Measurements from ENCODE around the gene RASGRP1.

Gene RASGRP1

DNA sequence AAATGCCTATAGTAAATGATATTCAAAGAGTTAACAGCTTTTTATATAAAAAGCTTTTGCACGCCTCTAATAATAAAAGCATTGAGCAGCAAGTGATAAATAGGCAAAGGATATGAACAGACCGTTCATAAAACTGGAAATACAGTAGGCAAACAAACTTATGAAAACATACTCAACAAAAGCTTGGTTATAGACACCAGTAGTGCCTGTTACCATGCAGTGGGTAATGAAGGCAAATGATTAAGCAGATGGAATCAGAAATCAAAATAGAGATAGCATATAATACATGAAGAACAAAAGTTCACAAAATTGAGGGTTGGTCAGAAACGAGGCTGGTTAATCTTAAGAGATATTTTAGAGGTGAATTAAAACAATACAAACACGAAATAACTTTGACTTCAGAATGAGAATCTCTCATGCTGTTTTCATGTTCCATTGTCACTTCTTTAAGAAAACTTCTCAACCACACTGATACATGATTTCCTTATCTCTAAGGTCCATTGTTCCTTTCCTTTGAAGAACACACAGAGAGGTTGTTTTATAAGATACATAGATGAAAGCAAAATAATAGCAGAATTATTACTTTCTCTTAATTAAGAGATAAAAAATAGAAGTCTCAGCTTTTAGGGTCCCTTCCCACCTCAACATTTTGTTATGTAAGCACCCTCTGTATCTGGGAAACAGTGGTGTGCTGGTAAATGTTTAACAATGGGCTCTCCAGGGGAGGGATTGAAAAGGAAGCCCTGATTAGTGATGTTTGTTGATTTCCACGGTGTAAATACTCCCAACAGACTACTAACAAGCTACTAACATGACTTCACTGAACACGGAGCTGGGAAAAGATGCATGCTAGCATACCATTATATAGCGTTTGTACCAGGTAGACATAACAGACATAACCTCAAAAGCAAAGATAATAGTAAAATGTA lies 12.6 kb downstream of the RASGRP1 start:
- Mint-ChIP-seq H3K9me3 (no peaks in the 10 kb centered on the region), H3K4me1 (peaks cover 27% of the 10 kb centered on the region), H3K27ac (no peak overlapping the region), H3K4me3 (no peak overlapping the region), H3K27me3 (ENCODE audit: low read depth, poor library complexity) (peaks cover 4% of the 10 kb centered on the region), H3K36me3 (ENCODE audit: low read depth) (no peaks in the 10 kb centered on the region)
- TF ChIP-seq, protein P1, sequence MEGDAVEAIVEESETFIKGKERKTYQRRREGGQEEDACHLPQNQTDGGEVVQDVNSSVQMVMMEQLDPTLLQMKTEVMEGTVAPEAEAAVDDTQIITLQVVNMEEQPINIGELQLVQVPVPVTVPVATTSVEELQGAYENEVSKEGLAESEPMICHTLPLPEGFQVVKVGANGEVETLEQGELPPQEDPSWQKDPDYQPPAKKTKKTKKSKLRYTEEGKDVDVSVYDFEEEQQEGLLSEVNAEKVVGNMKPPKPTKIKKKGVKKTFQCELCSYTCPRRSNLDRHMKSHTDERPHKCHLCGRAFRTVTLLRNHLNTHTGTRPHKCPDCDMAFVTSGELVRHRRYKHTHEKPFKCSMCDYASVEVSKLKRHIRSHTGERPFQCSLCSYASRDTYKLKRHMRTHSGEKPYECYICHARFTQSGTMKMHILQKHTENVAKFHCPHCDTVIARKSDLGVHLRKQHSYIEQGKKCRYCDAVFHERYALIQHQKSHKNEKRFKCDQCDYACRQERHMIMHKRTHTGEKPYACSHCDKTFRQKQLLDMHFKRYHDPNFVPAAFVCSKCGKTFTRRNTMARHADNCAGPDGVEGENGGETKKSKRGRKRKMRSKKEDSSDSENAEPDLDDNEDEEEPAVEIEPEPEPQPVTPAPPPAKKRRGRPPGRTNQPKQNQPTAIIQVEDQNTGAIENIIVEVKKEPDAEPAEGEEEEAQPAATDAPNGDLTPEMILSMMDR (IDR thresholded peaks at IDR 0.05): no peak
- DNase-seq: no peak

DNA sequence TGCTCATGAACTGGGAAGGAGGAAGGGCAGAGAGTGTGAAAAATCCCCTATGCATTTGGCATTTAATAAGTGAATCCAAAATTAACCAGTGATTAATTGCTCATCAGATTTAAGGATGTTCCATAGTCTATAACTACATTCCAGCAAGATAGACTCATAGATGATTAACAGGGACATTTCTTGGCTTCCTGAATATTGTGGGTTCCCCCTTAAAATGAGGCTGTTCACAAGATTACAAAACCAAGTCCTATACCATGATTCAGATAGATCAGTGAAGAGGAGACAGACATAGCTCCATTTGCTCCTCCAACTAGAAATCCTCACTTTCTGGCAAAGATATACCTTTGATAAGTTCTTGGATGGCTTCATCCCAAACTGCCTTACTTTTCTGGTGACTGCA lies 15.4 kb downstream of the RASGRP1 start:
- Mint-ChIP-seq H3K9me3 (no peaks in the 10 kb centered on the region), H3K27ac (no peak overlapping the region), H3K27me3 (ENCODE audit: low read depth, poor library complexity) (peaks cover 4% of the 10 kb centered on the region), H3K4me1 (peaks cover 10% of the 10 kb centered on the region), H3K4me3 (no peak overlapping the region), H3K36me3 (ENCODE audit: low read depth) (no peaks in the 10 kb centered on the region)
- TF ChIP-seq, protein P1 (IDR thresholded peaks at IDR 0.05): no peak
- DNase-seq: no peak

DNA sequence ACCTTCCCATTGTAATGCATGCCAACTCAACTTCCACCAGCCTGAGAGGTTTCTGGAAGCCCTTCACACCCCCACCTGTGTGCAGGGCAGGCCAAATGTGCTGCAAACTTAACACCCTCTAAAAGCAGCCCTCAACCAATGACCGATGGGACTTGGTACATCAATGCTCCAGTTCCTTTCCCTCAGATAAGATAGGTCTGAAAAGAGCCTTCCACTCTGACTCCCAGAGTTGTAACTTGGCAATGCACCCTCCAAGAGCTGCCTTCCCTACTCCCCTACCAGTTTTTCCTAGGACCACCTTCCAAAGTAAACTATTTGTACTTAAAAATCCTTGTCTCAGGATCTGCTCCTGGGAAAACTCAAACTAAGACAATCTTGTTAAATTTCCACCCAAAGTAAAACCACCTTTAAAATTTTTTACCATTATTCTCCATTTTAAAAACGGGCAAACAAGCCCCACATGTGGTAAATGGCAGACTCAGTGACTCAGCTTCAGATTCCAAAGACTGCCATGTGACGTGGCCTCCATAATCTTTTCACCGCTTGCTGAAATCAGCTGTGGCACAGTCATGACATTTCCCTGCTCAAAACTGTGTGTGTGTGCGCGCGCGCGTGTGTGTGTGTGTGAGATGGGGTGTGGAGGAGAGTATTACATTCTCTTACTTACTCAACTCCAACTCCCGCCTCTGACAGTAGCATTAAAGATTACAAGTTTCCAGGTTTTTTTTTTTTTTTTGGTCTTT lies 17.2 kb downstream of the RASGRP1 start:
- TF ChIP-seq, protein P1 (IDR thresholded peaks at IDR 0.05): no peak
- no peaks in the 10 kb centered on the region for H3K36me3 Mint-ChIP-seq (ENCODE audit: low read depth)
- peaks cover 4% of the 10 kb centered on the region for H3K27me3 Mint-ChIP-seq (ENCODE audit: low read depth, poor library complexity)
- no peaks in the 10 kb centered on the region for H3K4me1 Mint-ChIP-seq
- H3K4me3 Mint-ChIP-seq: no peak overlapping the region
- DNase-seq: no peak
- H3K9me3 Mint-ChIP-seq: no peaks in the 10 kb centered on the region
- H3K27ac Mint-ChIP-seq: peak overlapping the region; percentile 48

DNA sequence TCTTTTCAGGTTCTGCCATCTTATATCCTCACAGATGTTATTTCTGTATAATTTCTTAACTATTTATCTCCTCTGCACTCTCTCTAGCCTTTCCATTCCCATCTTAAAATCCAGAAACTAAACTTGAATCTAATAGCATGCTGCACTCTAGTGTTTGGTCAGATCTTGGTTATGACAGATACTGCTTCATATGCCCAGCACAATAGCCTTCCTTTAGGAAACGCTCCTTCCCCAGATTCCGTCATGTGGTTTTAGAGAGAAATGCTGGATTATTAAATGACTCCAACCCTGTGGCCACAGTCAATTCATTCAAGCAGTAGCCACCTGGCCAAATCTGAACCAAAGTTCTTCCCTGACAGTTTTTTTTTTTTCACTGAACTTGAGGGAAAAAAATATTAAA lies 19.4 kb downstream of the RASGRP1 start:
- Mint-ChIP-seq H3K4me1 (no peaks in the 10 kb centered on the region), H3K9me3 (no peaks in the 10 kb centered on the region), H3K36me3 (ENCODE audit: low read depth) (no peaks in the 10 kb centered on the region), H3K27me3 (ENCODE audit: low read depth, poor library complexity) (peaks cover 4% of the 10 kb centered on the region), H3K4me3 (no peak overlapping the region), H3K27ac (no peak overlapping the region)
- no peak for DNase-seq
- TF ChIP-seq, protein P1 (IDR thresholded peaks at IDR 0.05): no peak

DNA sequence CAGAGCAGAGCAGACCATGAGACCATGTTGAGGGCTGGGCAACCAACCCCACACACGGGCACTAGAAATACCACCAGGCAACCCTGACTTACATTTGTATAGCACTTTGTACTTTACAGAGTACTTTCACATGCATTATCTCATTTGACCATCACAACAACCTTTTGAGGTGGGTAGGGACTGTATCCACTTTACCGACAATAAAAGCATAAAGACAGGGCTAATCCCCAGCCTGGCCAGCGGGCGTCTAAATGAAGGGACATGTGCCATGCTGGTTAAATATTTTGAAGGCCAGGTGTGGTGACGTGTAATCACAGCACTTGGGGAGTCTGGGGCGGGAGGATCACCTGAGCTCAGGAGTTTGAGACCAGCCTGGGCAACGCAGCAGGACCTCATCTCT lies 23.6 kb downstream of the RASGRP1 start:
- no peak for DNase-seq
- Mint-ChIP-seq H3K27ac (no peak overlapping the region), H3K4me3 (no peak overlapping the region), H3K27me3 (ENCODE audit: low read depth, poor library complexity) (no peaks in the 10 kb centered on the region), H3K36me3 (ENCODE audit: low read depth) (no peaks in the 10 kb centered on the region), H3K4me1 (no peaks in the 10 kb centered on the region), H3K9me3 (no peaks in the 10 kb centered on the region)
- TF ChIP-seq, protein P1 (IDR thresholded peaks at IDR 0.05): no peak
